Hypothalamus (tissue), 51 donors: ENCODE measurements around the gene FKBP5.
A peak's percentile ranks its signal among the peaks of the same experiment; 100 is the strongest.
"Not testable (repeated sequence)": the region's sequence is repeated elsewhere in the genome, so short reads cannot be mapped to it uniquely, and the experiment has no call there.

ENCODE experiments used
- DNase-seq, 51 donors: peaks; one replicate each; lab custom pipeline; 2025; lab: John Stamatoyannopoulos, UW

The FKBP5 gene

GRCh38 chr6:35688605-35689322 is at the start of gene FKBP5:
TSS of gene FKBP5 (minus strand) at chr6:35688915. CDS start at chr6:35642824, 46,091 bp downstream.
- peak; percentile 37 to 96 (median 88) for DNase-seq

DNA sequence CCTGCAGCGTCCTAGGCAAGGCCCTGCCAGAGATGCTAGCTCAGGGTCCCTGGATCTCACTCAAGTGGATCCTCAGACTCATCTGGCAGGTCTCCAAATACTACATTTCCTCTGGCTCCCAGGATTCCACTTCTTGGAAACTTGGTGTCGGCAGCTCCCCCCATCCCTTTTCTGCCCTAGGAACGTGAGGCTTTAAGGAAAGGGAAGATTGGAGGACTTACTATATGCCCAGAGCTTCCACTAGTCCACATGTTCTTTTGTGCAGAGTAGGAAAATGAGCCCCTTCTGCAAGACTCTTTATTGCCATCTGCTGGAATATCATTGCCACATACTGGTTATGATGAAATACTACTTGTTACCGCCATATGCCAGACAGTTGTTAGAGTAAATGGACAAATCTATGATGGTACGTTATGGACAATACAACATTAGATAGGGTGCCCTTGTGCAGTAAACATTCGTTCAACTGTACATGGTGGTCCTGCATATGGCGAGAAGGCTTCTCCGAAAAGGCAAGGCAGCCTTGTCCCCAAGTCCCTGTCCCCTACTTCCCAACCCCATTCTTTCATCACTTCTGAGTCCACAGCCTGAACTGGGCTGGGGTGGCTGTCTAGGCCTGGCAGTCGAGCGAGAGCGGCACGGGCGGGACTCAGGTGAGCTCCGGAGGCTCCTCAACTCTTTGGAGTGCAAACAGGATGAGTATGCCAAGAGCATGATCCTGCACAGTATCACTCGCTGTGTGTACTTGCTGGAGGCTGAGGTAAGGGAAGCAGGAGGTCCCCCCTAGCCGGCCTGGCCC is 48.9 kb upstream of the FKBP5 start:
- peak in 8 of 51 donors; percentile 5 to 75 (median 15) for DNase-seq

DNA sequence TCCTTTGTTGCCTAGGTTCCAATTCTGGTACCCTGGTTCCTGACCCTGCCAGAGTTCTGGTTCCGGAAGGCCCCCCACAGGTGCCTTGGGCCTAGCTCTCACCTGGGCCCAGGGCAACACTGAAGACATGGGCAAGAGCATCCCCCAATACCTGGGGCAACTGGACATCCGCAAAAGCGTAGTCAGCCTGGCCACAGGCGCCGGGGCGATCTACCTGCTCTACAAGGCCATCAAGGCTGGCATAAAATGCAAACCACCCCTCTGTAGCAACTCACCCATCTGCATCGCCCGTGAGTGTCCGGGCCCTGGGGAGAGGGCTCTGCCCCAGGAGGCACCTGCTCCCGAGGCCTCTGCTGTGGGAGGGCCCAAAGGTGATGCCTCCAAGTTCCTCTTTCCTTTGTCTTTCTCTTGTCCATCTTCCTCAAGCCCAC is 48.3 kb upstream of the FKBP5 start, which contains the start of gene ARMC12:
Gene ARMC12, plus strand, starts transcription at position 51 of the 431 bp plus-strand sequence. Its CDS starts 77 bp downstream, at position 128.
- no peak for DNase-seq

- peak in 46 of 51 donors; percentile 9 to 84 (median 52) for DNase-seq
These were observed 47.7 kb upstream of the FKBP5 start for GRCh38 chr6:35736253-35736894.

DNA sequence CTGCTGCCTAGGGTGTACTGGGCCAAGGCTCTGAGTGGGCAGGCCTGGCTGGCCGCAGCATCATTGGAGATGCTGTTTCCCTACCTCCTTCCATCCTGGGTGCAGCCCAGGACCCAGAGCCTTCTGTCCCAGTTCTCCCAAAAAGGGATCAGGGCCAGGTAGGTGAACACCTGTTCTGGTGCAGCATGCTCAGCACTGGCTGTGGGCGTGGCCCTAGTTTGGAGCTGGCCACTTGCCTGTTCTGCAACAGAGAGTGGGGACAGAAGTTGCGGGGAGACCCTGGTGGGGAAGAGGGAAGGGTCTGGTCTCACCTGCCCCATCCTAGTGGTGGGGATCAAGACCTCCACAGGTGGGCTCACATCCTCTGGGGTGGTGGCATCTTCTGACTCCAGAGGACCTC is 46.7 kb upstream of the FKBP5 start:
- DNase-seq = no peak

GRCh38 chr6:35734319-35734718 is 45.6 kb upstream of the FKBP5 start:
- not testable (repeated sequence) for DNase-seq

- DNase-seq = no peak
These were observed 44.9 kb upstream of the FKBP5 start for GRCh38 chr6:35733633-35734032.

GRCh38 chr6:35731736-35732532 is 43.2 kb upstream of the FKBP5 start:
- peak; percentile 61 to 95 (median 82) for DNase-seq

- peak; percentile 58 to 96 (median 91) for DNase-seq
These were observed 42.7 kb upstream of the FKBP5 start for GRCh38 chr6:35731414-35731735.

DNA sequence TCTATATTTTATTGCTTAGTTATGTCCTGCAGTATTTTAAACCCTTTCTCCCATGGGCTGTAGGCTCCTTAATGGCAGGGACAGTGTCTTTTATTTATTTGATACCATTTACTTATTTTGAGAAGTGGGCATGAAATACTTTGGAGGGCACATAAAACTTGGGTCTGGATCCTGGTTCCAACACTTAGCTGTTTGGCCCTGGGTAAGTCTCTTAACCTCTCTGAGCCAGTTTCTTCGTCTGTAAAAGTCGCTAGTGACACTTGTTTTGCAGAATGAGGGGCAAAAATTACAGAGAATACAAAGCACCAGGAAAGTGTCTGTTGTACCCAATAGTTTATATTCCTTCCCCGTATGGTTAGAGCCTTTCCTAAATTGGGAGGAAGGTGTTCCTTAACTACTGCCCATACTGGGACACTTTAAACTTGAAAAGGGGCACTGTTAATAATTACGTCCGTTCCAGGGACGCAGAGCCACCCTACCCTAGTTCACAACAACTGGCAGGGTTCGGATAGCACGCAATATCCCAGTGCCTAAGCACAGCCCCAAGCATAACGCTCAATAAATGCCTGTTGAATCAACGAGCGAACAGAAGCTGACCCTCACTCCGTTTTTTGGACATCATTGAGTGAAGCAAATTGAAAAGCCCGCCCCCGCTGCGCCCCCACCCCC is 42.2 kb upstream of the FKBP5 start:
- DNase-seq = no peak

GRCh38 chr6:35729722-35730121 is 41.0 kb upstream of the FKBP5 start:
- peak in 2 of 51 donors; percentile 51 to 59 for DNase-seq

DNA sequence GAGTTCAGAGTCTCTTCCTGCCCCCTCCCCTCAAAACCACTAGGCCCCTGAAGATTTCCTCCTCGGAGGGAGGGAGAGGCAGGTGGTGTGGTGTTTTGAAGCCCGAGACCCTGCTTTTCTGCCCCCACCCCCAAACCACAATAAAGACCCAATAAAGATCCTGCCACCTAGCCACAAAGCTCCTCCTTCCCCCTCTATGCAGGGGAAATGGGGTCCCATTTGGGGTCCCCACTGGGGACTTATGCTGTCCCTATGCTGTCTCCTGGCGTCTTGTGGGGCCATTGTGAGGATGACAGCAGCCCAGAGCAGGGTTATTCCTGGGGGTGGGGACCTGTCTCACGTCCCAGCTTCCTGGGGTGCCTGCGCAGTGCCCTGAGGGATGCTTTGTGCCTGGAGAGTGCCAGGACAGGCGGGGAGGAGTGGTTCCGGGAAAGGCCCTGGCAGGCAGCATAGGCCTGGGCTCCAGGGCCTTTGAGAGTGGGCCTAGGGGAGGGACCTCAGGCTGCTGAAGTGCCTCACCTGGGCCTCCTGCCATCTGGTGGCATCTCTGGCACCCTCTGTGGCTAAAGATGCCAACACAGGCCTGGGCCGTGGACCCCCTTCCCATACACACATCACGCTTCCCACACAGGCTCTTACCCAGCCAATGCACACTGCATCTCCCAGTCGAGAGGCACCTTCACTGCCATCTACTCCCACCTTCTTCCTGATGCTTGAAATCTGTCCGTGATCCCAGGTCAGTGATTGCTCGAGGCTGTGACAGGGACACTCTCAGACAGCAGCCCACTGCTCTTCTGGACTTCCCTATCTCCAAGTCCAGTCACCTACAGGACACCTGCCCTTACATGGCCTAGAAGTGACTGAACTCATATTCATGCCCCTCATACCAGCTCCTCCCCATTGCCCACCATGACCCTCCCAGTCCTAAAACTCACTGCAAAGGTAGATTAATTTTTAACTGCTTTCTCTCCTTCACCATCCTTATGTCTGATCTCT is 40.3 kb upstream of the FKBP5 start:
- DNase-seq = peak in 31 of 51 donors; percentile 8 to 69 (median 36)

DNA sequence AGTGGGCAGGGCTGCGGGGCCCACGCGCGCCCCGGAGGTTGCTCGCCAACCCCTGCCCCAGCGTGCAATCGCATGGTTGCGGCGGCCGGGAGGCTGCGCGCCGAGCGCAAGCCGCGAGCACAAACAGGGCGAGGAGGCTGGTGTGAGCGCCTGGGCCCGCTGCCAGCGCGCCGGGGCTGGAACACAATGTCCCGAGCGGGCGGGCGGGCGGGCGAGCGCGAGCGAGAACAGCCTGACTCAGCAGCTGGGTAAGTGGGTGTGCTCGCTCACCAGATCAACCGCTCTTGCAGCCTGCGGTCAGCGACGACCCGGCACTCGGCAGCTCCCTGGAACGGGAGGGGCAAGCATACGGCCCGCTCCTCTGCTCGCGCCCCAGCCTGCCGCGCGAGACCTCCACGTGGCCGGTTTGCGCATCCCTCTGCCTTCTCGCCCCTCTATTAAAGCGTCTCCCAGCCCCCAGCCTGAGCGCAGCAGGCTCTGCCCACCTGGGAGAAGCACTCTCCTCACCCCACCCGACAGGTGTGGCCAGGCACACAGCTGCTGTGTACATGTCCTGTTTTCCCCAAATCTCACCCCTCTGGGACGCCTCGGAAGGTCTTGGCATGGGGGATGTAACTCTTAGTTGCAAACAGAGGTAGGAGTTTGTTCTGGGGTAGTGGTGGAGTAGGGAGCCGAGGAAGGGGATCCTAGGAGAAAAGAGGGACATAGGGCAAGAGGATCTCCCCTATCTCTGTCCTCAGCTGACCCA is 39.4 kb upstream of the FKBP5 start:
- peak; percentile 64 to 98 (median 88) for DNase-seq

- DNase-seq = peak in 45 of 51 donors; percentile 44 to 98 (median 79)
These were observed 38.7 kb upstream of the FKBP5 start for GRCh38 chr6:35727231-35727934.

DNA sequence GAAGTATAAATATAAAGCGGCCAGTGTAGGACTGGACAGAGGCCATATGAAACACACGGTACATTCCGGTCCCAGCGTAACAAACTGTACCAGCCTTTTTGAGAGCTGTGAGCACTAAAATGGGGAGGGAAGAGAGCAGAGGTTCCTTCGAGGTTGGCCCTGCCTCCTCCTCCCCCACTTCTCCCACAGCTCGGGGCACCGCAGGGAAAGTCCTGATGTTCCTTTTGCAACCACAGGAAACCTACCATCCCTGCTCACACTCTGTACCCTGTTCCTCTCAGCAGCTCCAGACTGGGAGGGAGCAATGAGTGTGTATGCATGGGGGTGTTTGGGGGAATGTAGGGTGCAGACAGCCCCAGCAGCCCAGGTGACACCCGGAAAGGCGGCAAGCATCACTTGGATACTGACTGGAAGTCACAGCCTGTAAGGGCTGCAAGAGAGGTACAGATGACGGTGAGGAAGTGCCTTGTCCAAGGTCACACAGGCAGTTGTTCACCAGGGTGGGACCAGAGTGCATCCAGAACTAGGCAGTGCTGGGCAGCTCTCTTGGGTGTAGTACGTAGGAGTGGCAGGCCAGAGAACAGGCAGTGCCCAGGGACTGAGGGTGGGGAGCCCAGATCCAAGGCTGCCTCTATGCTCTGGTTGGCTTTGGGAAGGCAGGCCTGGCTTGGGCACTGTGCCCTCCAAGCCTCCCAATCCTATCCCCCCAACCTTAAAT is 37.2 kb upstream of the FKBP5 start:
- peak in 20 of 51 donors; percentile 9 to 83 (median 32) for DNase-seq

DNA sequence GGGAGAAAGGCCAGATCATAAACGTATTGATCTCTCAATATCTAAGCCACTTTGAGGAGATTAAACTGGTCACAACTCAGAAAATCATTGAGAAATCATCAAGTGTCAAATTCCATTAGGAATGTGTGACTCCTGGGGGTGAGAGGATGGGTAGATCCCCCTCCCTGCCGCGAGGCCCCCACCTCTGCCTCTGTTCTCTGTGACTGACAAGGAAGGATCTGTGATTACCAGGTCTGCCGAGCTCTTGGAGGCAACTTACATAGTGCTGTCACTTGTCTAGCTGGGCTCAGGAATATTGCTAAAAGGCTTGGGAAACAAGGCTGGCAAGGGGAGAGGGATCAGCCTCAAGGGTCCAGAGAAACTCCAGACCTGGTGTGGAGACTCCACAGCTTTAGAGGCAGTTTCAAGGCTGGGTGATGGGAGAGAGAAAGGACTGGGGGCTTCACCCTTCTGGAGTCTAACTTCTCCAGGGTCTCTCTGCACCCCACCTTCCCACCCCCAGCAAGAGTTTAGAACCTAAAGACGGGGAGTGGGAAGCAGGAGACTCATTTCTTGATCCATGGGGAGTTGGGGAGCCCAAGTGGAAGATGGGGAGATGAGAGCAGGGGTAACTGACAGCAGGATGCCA is 36.5 kb upstream of the FKBP5 start:
- DNase-seq = peak in 1 of 51 donors; percentile 11
